HG03025 (cell line): ENCODE data around the gene PLAGL1.
"Not testable (repeated sequence)": the region's sequence is repeated elsewhere in the genome, so short reads cannot be mapped to it uniquely, and the experiment has no call there.

Experiments
- ATAC-seq: cut with Tn5 transposase; IDR thresholded peaks from one replicate; pipeline ENCODE4 v1.9.1; 2021; ENCODE audit warnings: mild to moderate bottlenecking, moderate library complexity; ENCODE audit not compliant: unreplicated experiment, low FRiP score

PLAGL1 gene

DNA sequence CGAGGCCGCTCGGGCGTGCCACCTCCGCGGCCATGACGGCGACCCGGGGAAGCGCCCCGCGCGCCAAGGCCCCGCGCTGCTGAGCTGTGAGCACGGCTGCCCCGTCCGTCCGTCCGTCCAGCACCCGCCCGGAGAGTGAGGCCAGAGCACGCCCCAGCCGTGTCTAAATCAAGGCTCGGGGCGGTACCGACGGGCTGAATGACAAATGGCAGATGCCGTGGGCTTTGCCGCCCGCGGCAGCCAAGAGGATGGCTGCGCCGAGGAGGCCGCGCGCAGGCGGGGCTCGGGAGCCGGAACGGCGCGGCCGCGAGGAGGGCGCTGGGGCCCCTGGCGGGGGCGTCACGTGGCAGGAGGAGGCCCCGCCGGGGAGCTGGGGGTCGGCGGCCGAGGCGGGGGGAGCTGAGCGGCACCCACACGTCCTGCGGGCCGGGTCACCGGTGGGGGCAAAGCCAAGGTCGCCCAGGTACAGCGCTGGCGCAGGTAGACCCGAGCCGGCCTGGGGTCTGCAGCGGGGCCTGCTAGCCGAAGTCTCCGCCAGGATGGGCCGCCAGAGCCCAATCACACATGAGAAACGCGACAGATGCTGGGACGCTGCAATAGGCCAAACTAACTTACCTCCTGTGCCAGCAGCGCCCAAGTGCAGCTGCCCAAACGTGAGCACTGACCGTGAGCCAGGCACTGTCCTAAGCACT is at the start of gene PLAGL1:
Gene PLAGL1 (minus strand): TSS at position 140 of the 692 bp plus-strand sequence. CDS start 60,123 bp downstream, outside the sequence.
- peak; percentile 63 for ATAC-seq

DNA sequence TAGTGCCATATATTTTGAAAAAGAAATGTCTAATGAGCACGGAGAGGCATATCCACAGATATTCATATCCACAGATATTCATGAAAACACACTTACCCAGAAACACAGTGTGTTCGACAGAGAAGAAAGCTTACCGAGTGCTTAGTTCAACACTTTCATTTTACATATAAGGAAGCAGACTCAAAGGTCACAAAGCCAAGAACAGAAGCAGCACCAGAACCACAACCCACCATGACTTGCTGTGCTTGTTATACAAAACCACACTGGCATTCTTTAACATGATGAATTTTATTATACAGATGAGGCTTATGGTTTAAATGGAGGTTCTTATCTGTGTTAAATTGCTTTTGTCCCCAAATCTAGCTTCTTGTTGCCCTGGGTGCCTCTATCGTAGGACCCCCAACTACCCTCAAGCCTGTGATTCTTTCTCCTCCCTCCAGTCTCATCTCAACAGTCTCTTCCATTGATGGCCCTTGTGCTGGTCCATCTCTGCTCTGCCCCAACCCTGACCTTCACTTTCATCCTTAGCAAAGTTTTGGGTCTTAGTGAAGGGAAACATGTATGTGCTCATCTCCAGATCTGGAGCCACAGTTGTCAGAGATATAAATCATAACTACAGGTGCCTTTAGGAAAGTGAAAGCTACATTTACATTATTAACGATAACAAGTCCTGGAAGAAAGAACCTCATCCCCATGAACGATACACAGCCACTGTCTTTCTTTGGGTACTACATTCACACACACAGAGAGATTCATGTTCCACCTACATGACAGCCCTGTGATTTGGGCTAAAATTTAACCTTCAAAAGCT is 47.3 kb upstream of the PLAGL1 start:
- peak; percentile 90 for ATAC-seq

DNA sequence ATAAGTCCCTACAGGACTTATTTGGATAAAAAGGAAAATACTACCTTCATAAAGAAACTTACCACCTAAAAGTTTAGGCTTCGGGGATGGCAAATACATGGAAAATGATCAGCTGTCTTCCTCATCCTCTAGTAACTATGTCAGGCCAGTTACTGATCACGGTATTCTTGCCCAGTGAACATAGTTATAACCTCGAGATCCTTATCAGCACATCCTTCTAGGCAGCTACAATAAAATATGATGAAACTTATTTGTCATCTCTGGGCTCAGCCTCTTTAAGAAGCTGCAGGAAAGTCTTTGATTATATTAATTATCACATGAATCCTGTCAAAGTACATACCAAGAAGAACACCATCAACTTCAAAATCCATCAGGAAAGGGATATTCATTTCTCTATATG is 45.5 kb upstream of the PLAGL1 start:
- no peak for ATAC-seq

DNA sequence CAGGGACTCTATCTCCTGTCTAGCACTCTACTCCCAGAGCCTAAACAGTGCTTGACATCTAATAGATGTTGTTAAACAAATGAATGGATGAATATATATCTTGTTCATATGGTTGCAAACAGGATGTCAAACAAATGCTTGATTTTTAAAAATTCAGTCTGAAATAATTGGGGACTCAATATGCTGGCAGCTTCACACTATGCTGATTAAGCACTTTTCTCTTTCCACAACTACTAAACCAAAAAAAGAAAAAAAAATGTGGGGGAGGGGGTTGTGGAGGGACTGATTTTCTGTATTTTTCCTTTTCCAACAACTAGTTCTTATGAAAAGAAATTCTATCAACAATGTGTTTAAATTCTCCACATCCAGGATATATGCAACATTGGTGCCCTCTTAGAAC is 44.4 kb upstream of the PLAGL1 start:
- ATAC-seq: no peak

GRCh38 chr6:144049386-144049785 is 41.3 kb upstream of the PLAGL1 start:
- no peak for ATAC-seq

GRCh38 chr6:144047688-144048087 is 39.6 kb upstream of the PLAGL1 start:
- ATAC-seq: no peak

DNA sequence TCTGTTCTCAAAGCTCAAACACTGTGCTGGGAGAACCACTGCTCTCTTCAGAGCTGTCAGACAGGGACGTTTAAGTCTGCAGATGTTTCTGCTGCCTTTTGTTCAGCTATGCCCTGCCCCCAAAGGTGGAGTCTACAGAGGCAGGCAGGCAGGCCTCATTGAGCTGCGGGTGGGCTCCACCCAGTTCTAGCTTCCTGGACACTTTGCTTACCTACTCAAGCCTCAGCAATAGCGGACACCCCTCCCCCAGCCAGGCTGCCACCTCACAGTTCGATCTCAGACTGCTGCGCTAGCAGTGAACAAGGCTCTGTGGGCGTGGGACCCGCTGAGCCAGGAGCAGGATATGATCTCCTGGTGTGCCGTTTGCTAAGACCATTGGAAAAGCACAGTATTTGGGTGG is 38.6 kb upstream of the PLAGL1 start:
- not testable (repeated sequence) for ATAC-seq

DNA sequence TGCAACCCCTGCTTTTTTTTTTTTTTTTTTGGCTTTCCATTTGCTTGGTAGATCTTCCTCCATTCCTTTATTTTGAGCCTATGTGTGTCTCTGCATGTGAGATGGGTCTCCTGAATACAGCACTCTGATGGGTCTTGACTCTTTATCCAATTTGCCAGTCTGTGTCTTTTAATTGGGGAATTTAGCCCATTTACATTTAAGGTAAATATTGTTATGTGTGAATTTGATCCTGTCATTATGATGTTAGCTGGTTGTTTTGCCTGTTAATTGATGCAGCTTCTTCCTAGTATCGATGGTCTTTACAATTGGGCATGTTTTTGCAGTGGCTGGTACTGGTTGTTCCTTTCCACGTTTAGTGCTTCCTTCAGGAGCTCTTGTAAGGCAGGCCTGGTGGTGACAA is 36.9 kb upstream of the PLAGL1 start:
- ATAC-seq: not testable (repeated sequence)

DNA sequence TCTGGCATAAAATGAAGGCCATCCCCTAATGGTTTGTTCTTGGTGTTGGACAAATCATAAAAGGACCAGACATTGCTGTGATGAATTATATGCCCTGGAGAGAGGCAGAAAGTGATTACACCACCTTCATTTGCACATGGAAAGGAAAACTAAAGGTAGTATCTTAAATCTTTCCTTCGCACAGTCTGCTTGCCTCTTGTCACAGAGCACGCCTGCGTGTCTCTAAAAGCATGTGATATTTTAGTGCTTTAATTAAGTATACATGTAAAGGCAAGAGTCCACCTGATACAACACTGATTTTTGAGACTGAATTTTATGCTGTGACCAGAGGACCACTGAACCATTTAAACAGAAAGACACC is 28.8 kb upstream of the PLAGL1 start:
- ATAC-seq: no peak

- ATAC-seq: no peak
Measured at GRCh38 chr6:144036064-144036834, 28.2 kb upstream of the PLAGL1 start.

- ATAC-seq: no peak
Measured at GRCh38 chr6:144035416-144035815, 27.4 kb upstream of the PLAGL1 start.

GRCh38 chr6:144033816-144034735 is 26.0 kb upstream of the PLAGL1 start:
- no peak for ATAC-seq

- ATAC-seq: no peak
Measured at GRCh38 chr6:144029452-144029851, 21.4 kb upstream of the PLAGL1 start.

DNA sequence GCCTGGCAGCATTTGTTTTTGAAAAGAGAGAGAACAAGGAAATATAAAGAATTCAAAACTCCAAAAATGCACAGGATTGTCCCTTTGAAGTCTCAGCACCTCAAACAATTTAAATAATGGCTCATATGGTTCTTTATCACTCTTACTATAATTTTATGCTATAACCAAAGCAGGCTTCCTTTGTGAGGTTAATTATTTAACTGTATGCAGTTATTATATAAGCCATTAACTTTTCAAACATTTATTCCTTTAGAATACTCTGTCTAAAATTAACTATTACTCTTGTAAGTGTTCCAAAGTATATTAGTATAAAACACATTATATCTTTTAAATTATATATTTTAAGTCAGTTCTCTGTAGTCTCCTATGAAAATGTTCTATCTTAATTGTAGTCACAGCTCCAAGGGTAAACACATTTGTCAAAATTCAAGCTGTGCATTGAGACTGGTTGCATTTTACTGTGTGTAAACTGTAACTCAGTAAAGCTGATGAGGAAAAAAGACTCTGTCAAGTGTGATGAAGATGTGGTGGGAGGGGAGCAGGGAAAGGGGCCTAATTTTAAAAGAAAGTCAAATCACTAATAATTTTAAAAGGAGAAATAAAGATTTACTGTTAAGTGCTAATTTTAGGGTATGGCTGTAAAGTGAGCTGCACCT is 20.0 kb upstream of the PLAGL1 start:
- ATAC-seq: no peak

GRCh38 chr6:144023216-144023615 is 15.2 kb upstream of the PLAGL1 start:
- ATAC-seq: no peak

GRCh38 chr6:144019929-144020328 is 11.9 kb upstream of the PLAGL1 start:
- no peak for ATAC-seq

DNA sequence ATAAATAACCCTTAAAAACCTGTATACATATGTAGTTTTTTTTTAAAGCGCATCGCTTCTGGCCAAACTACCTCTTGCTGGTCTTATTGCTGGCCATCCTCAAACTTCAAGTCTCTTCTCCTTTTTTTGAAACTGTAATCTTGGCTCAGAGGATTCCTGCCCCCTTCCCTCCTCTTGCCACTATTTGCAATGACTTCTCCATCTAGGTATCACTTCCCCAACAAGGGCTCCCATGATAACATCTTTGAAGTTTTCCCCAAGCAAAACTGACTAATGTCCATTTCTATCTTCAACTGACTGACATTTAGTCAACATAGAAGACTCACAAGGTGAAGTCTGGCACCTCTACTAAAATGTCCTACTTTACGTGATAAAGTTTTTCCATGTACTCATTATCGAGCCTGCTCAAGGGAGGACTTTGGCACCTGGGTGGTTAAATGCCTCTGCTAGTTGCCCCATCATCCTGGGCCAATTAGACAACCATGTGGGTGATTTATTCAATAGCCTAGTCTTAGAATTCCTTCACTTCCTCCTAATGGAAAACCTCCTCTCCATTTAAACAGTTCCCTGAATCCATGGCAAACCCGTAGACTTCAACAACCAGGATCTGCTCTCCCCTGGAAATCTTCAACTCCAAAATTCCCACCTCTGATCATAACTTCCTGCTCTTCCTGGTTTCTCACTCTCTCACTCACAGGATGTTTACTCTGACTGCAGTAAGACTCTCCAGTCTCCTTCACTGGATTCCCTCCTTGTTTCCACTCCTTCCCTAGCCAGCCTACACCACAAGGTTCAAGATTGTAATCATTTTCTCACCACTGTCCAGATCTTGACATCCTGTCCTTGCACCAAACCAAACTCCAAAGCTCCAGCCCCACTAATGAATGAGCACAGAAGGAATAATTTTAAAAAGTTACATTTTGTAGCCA is 9.4 kb upstream of the PLAGL1 start:
- ATAC-seq: no peak

DNA sequence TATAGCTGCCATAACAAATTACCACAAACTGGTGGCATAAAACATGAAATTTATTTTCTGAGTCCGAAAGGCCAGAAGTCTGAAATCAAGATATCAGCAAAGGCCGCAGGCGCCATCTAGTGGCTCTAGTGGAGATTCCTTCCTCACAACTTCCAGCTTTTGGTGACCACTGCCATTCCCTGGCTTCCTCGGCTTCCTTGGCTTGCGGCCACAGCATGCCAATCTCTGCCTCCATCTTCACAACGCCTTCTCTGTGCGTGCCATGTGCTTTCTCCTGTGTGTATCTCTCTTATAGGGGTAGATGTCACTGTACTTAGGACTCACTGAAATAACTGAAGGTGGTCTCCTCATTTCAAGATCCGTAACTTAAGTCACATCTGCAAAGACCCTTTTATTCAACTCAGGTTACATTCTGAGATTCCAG is 5.4 kb upstream of the PLAGL1 start:
- ATAC-seq: no peak

- ATAC-seq: no peak
Measured at GRCh38 chr6:144012534-144012933, 4.5 kb upstream of the PLAGL1 start.
